Raji (cell line): ENCODE data around the gene PHOSPHO1.

ENCODE experiments used
- POLR2A ChIP-seq: IDR thresholded peaks from 2 replicates; pipeline ENCODE4 v1.6.1; 2011; ENCODE audit warnings: low read depth, low read length, control low read depth; ENCODE audit not compliant: insufficient read depth

The PHOSPHO1 gene

DNA sequence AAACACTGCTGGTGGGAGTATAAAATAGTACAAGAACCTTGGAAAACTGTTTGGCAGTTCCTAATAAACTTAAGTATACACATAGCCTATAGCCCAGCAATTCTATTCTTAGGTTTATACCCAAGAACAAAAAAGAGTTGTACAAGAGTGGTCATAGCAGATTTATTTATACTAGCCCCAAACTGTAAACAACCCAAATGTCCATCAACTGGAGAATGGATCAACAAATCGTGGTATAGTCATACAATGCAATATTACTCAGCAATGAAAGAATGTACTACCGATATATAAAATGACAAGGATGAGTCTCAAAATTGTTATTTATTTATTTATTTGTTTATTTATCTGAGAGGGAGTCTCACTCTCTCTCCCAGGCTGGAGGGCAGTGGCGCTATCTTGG, 43.3 kb downstream of the PHOSPHO1 start:
- no peak for TF ChIP-seq POLR2A

DNA sequence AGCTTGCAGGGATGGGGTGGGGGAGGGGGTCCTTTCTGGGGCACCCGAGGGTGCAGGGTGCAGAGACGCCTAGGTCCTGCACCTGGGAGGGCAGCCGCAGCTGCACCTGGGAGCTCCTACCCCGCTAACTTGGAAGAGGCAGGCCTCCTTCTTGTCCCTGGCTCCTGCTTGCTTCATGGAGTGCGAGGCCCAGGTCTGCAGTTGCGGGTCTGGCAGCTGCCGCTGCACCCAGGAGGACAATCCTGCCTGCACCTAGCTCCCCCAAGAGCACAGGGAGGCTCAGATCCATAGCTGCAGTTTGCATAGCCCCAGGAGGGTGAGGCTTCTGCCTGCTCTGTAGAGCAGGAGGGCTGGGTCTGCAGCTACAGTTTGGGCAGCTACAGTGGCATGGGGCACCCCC, 46.8 kb downstream of the PHOSPHO1 start:
- TF ChIP-seq POLR2A: no peak

DNA sequence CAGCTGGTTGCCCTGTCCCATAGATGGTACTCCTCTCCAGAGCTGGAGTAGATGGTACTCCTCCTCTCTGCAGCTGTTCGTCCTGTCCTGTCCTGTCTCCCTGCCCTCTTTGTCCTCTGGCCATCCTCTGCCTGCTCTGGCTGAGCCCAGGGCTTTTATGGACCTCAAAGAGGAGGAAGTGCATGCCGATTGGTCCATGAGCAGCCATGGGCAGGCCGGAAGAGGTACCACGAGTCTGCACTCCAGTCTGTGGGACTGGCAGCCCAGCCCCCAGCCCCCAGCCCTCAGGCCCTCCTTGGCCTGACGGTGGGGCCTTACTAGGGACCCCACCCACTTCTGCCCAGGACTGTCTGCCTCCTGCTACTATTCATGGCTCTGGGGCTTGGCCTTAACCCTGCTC, 47.2 kb downstream of the PHOSPHO1 start:
- TF ChIP-seq POLR2A: no peak

DNA sequence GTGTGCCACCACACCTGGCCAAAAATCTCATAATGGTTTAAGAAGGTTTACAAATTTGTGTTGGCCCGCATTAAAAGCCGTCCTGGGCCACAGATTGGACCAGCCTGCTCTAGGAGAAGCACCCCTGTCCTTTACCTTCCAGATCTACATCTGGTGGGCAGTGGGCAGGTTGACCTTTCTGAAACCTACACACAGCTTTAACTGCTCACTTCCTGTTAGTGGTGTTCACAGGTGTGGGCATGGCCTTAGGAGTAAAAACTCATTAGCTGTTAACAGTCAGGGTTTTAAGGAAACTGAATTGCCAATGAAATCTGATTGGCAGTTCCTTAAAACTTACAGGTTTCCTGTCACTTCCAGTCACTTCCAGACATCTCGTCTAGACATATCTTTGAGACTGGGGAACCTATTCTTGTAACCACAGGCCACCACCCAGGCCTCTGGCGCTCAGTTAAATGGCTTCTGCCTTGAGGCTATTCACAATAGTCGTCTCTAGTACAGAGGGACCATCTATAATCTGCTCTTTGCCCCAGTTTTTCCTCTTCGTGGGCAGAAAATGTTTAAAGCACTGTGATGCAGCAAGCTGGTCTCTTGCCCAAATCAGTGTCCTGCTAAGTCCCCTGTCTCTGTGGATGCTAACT, 49.5 kb downstream of the PHOSPHO1 start:
- TF ChIP-seq POLR2A: no peak

DNA sequence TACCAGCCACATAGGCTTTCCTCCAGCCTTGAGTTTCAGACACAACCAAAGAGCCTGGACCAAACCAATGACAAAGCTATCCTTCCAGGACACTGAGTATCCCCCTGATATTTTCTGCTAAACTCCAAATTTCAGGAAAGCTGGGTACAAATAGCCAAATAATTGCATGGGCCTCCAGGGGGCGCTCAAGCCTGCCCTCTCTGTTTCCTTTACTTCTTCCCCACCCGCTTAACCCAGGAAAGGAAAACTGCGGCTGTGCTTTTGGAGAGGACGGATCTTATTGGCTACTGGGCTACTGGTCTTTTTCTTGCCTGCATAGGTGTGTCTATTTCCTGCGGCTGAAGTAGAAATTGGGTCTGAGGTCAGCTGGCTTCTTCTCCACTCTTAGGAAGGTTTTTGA, 50.3 kb downstream of the PHOSPHO1 start:
- TF ChIP-seq POLR2A: no peak
